GM18873 (cell line): ENCODE measurements around the gene KLHL5.

Experiments used
- ATAC-seq: cut with Tn5 transposase; IDR thresholded peaks from one replicate; pipeline ENCODE4 v1.9.1; 2021; ENCODE audit warnings: mild to moderate bottlenecking, moderate library complexity, moderate number of reproducible peaks; ENCODE audit not compliant: unreplicated experiment, low FRiP score

Gene KLHL5

DNA sequence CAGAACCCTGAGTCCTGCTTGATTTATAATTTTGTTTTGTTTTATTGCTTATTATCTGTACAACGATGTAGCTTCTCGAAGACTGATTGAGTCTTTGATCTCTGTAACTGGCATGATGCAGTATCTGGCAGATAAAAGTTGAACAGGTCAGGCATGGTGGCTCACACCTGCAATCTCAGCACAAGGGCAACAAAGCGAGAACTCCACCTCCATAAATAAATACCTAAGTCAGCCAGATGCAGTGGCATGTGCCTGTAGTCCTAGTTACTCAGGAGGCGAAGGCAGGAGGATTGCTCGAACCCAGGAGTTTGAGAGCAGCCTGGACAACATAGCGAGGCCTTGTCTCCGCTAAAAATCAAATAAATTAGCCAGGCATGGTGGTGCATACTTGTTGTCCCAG lies 104.6 kb downstream of the KLHL5 start:
- no peak for ATAC-seq

DNA sequence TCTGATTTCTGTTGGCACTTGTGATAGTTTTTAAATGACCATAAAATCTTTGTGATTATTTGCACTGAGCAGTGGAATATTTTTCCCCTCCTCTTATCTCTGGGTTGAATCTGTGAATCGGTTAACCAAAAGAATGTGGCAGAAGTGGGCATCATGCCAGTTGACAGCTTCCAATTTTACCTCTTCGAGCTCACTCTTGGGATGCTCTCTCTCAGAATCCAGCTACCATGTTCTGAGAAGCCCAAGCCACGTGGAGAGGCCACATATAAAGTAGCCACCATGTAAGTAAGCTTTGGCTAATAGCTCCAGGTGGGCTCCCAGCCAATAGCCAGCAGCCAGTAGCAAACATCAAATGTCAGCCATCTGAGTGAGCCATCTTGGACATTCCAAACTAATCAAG lies 107.4 kb downstream of the KLHL5 start:
- no peak for ATAC-seq

DNA sequence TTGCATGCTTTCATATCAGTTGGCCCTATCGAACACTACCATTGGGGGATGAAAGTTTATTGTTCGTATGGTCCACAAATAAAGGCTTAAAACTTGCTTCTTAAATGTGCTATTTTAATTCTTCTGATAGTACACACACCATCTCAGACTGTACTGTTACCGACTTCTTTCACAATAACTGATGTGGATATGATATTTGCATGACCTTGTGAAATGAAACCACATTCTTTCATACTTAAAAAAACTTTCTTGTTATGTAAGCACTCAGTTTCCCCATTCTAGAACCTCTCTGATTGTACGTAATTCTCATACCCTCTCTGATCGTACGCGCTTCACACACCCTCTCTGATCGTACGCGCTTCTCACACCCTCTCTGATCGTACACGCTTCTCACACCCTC lies 108.3 kb downstream of the KLHL5 start:
- no peak for ATAC-seq
